Measurements from ENCODE around the gene ZNF598.

The ZNF598 gene

GRCh38 chr16:1984347-1985225 lies 25.0 kb downstream of the ZNF598 start:
- in situ Hi-C loops (cut with HindIII; ENCODE audit: low sequenced_read_pairs) = loop anchor here (5.0 kb wide), 1 partner anchor 53 kb away; no protein-coding TSS in a partner anchor
- peak overlapping the region; percentile 63 for H3K4me3 ChIP-seq (ENCODE audit: low read depth, low read length)
- no peak for TF ChIP-seq CTCF (IDR thresholded peaks at IDR 0.05; ENCODE audit: low read depth, low read length, missing control alignments)
- no peak for DNase-seq (ENCODE audit: low read depth)

GRCh38 chr16:1983544-1984346 lies 25.9 kb downstream of the ZNF598 start, which contains the start of gene GFER:
GFER (plus strand) TSS chr16:1984193; CDS start chr16:1984219, 26 bp downstream.
- in situ Hi-C loops (cut with HindIII; ENCODE audit: low sequenced_read_pairs) = loop anchor here (5.0 kb wide), 1 partner anchor 54 kb away; no protein-coding TSS in a partner anchor
- peak; percentile 74 for DNase-seq (ENCODE audit: low read depth)
- peak within 1 kb of the TSS; percentile 63 for H3K4me3 ChIP-seq (ENCODE audit: low read depth, low read length)
- peak; percentile 41 for TF ChIP-seq CTCF (IDR thresholded peaks at IDR 0.05; ENCODE audit: low read depth, low read length, missing control alignments)

GRCh38 chr16:1982991-1983543 lies 26.6 kb downstream of the ZNF598 start:
- DNase-seq (ENCODE audit: low read depth) = no peak
- in situ Hi-C loops (cut with HindIII; ENCODE audit: low sequenced_read_pairs) = loop anchor here (5.0 kb wide), 1 partner anchor 54 kb away; no protein-coding TSS in a partner anchor
- TF ChIP-seq CTCF (IDR thresholded peaks at IDR 0.05; ENCODE audit: low read depth, low read length, missing control alignments) = no peak
- H3K4me3 ChIP-seq (ENCODE audit: low read depth, low read length) = peak overlapping the region; percentile 63

- no peak for DNase-seq (ENCODE audit: low read depth)
- TF ChIP-seq CTCF (IDR thresholded peaks at IDR 0.05; ENCODE audit: low read depth, low read length, missing control alignments) = no peak
- H3K4me3 ChIP-seq (ENCODE audit: low read depth, low read length) = no peak overlapping the region
- in situ Hi-C loops (cut with HindIII; ENCODE audit: low sequenced_read_pairs) = loop anchor here (5.0 kb wide), 1 partner anchor 55 kb away; no protein-coding TSS in a partner anchor
These were observed 27.6 kb downstream of the ZNF598 start for GRCh38 chr16:1982013-1982433.

- in situ Hi-C loops (cut with HindIII; ENCODE audit: low sequenced_read_pairs) = loop anchor here (5.0 kb wide), 1 partner anchor 56 kb away; no protein-coding TSS in a partner anchor
- DNase-seq (ENCODE audit: low read depth) = no peak
- no peak for TF ChIP-seq CTCF (IDR thresholded peaks at IDR 0.05; ENCODE audit: low read depth, low read length, missing control alignments)
- no peak within 1 kb of the TSS for H3K4me3 ChIP-seq (ENCODE audit: low read depth, low read length)
These were observed 28.2 kb downstream of the ZNF598 start, which contains the start of gene NOXO1 for GRCh38 chr16:1981398-1981836. NOXO1 (minus strand) TSS chr16:1981469; CDS start chr16:1981179, 290 bp downstream.

GRCh38 chr16:1980770-1981087 lies 28.9 kb downstream of the ZNF598 start:
- in situ Hi-C loops (cut with HindIII; ENCODE audit: low sequenced_read_pairs) = loop anchor here (5.0 kb wide), 1 partner anchor 57 kb away; no protein-coding TSS in a partner anchor
- no peak for TF ChIP-seq CTCF (IDR thresholded peaks at IDR 0.05; ENCODE audit: low read depth, low read length, missing control alignments)
- H3K4me3 ChIP-seq (ENCODE audit: low read depth, low read length) = no peak overlapping the region
- DNase-seq (ENCODE audit: low read depth) = no peak

Measured in astrocyte of the cerebellum (primary cell).